ENCODE data around the gene C5. TPM values are rescaled to one million over a fixed set of nuclear protein-coding genes. Genes with fewer than 3 reads are reported as not detected.

Gene C5
- total RNA-seq, 4 donors from 2014 or later: 1.2 to 8.6 (median 2.1) TPM

DNA sequence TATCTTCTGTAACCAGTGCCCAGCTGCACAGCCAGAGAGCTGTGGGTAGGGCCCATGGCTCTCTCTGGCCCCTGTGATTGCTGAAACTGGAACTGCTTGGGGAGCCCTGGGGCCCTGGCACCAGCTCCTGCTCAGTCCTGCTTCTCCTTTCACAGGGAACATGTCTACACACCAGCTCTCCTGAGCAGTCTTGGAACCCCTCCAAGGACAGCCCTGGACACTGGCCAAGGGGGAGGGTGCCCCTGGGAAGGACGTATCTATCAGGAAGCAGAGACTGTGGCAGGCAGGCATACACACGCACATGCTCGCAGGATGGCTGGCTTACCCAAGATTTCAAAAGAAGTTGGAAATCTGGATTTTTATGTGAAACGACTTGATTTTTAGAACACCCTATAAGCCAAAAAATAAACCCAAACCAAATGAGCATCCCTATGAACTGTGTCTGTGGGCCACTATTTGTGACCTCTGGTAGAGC is 114.7 kb downstream of the C5 start:
- Histone ChIP-seq H3K4me3 (no peak overlapping the region), H3K4me1 (peaks cover 7 to 50% (median 33%) of the 10 kb centered on the region in 4 donors), H3K9me3 (no peaks in the 10 kb centered on the region), H3K27me3 (no peaks in the 10 kb centered on the region), H3K27ac (peak overlapping the region; percentile 60 to 79 (median 75)), H3K36me3 (no peaks in the 10 kb centered on the region)
- peak; percentile 58 to 94 (median 90) for DNase-seq
- TF ChIP-seq POLR2A (IDR thresholded peaks at IDR 0.05): no peak
- TF ChIP-seq, protein P1, sequence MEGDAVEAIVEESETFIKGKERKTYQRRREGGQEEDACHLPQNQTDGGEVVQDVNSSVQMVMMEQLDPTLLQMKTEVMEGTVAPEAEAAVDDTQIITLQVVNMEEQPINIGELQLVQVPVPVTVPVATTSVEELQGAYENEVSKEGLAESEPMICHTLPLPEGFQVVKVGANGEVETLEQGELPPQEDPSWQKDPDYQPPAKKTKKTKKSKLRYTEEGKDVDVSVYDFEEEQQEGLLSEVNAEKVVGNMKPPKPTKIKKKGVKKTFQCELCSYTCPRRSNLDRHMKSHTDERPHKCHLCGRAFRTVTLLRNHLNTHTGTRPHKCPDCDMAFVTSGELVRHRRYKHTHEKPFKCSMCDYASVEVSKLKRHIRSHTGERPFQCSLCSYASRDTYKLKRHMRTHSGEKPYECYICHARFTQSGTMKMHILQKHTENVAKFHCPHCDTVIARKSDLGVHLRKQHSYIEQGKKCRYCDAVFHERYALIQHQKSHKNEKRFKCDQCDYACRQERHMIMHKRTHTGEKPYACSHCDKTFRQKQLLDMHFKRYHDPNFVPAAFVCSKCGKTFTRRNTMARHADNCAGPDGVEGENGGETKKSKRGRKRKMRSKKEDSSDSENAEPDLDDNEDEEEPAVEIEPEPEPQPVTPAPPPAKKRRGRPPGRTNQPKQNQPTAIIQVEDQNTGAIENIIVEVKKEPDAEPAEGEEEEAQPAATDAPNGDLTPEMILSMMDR (IDR thresholded peaks at IDR 0.05): no peak

DNA sequence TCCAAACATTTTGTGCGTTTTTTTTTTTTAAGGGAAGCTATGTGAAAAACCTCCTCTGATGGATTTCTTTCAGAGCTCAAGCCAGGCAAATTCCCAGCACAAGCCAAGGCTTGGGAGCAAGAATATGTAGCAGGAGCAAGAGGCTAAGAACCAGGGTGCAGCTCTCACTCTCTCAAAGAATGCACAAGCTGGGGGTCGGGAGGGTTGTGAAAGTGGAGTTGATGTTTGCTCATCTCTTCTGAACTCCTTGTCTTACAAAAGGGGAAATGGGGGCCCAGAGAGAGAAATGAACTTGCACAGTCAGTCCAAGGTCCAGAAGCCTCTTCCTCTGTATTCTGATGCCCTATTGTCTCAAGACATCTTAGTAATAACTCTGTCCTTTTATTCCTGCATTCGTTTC is 115.8 kb downstream of the C5 start:
- H3K4me1 ChIP-seq: peaks cover 7 to 53% (median 34%) of the 10 kb centered on the region in 4 donors
- H3K27ac ChIP-seq: peak overlapping the region; percentile 7 to 77 (median 66)
- no peaks in the 10 kb centered on the region for H3K36me3 ChIP-seq
- TF ChIP-seq, protein P1 (IDR thresholded peaks at IDR 0.05): no peak
- TF ChIP-seq POLR2A (IDR thresholded peaks at IDR 0.05): no peak
- DNase-seq: peak in 1 of 3 donors; percentile 28
- H3K9me3 ChIP-seq: no peaks in the 10 kb centered on the region
- H3K4me3 ChIP-seq: no peak overlapping the region
- no peaks in the 10 kb centered on the region for H3K27me3 ChIP-seq

DNA sequence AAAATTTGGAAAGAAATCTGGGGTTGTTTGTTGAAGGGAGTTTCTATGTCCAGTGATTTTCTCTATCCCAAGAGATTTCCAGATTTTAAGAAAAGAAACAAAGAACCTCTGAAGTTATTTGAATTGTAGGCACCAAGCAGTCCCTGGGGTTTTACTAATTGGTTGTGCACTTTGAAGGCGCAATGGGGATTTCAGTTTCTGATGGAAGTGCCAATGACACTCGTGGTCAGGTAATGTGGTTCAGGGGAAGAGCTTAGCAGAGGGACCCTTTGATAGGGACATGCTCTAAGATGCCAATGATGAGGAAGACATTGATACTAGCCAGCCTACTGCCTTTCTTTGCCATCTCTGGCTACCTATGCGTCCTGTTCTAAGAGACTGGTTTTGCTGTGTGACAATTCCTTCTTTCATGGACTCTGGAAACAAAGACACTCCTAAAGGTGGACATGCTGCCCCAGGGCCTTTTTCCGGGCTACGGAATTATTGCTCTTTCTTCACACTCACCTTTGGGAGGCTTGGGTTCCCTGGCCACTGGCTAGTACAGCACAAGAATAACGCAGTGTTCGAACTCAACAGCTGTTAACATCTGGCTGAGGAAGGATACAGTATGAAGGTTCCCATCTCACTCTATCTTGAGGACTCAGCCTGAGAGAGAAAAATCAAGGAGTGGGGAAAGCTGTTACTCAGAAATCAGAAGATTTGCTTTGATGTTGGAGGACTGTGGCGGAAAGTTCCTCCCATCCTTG is 116.6 kb downstream of the C5 start:
- Histone ChIP-seq H3K36me3 (no peaks in the 10 kb centered on the region), H3K9me3 (no peaks in the 10 kb centered on the region), H3K27me3 (no peaks in the 10 kb centered on the region), H3K4me1 (peaks cover 7 to 54% (median 35%) of the 10 kb centered on the region in 4 donors), H3K27ac (peak overlapping the region in 2 of 4 donors; percentile 7 to 73), H3K4me3 (no peak overlapping the region)
- DNase-seq: no peak
- TF ChIP-seq POLR2A (IDR thresholded peaks at IDR 0.05): no peak
- TF ChIP-seq, protein P1 (IDR thresholded peaks at IDR 0.05): no peak

DNA sequence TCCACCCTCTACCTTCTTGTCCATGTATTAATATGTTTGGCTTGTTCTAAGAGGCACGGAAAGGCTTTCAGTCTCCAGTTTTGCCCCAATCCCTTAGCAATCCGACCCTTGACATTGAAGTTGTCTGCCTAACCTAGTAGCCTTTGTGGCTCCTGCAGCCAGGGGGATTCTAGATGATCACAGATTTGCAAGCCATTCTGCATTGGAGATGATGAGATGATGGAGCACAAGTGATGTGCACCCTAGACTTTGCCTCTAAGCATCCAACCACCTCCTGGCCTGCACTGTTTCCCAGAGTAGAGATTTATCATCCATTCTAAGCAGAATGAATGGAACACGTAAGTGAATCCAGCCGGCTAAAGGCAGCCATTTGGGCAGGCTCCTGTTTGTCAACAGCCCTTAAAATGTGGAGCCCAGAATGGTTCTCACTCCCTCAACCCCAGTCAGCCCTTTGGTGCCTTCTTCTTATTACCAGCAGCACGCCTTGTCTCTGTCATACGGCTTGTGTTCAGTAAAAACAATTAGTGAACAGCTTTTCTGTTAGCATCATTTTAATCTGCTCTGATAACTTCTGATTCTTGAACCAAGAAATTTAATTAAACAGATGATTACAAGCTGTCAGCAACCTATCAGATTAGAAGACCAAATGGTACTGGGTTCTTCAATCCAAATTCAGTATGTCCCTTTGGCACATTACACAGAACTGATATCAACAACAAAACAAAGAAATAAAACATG is 117.8 kb downstream of the C5 start:
- TF ChIP-seq, protein P1 (IDR thresholded peaks at IDR 0.05): no peak
- TF ChIP-seq POLR2A (IDR thresholded peaks at IDR 0.05): no peak
- Histone ChIP-seq H3K4me1 (peaks cover 7 to 52% (median 37%) of the 10 kb centered on the region in 4 donors), H3K36me3 (no peaks in the 10 kb centered on the region), H3K27ac (peak overlapping the region; percentile 71 to 92 (median 86)), H3K9me3 (no peaks in the 10 kb centered on the region), H3K27me3 (no peaks in the 10 kb centered on the region), H3K4me3 (no peak overlapping the region)
- no peak for DNase-seq

DNA sequence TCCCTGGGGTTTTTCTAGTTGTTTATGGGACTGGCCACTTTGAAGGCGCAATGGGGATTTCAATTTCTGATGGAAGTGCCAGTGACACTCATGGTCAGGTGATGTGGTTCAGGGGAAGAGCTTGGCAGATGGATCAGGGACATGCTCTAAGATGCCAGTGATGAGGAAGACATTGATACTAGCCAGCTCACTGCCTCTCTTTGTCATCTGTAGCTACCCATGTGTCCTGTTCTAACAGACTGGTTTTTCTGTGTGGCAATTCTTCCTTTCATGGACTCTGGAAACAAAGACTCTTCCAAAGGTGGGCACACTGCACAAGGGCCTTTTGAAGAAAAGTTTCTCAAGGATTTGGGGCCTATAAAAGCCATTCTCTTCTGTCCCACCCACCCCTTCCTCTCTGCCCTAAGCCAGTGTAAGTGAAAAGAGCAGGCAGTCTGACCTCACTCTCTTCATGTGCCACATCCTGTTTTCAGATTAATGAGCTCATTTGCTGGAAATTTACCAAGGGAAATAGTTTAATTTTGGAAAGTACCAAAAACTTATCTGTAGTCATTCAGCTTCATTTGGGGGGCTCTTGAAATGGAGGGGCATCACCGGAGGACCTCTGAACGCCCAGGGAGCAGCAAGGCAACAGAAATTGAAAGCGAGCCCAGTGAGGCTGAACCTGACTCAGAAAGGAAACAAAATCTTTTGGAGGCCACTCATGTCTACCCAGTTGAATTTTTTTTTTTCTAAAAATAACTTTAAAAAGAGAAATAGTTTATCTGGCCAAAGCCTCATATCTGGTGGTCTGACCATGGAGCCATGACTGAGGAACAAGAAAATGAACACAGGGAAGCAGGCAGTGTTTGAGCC is 118.6 kb downstream of the C5 start:
- DNase-seq: peak in 2 of 3 donors; percentile 69 to 78
- Histone ChIP-seq H3K27me3 (no peaks in the 10 kb centered on the region), H3K4me1 (peaks cover 7 to 44% (median 39%) of the 10 kb centered on the region in 4 donors), H3K36me3 (no peaks in the 10 kb centered on the region), H3K9me3 (no peaks in the 10 kb centered on the region), H3K27ac (peak overlapping the region; percentile 71 to 92 (median 86)), H3K4me3 (no peak overlapping the region)
- no peak for TF ChIP-seq POLR2A (IDR thresholded peaks at IDR 0.05)
- TF ChIP-seq, protein P1 (IDR thresholded peaks at IDR 0.05): no peak

All from Peyer's patch (tissue), 4 donors.